ENCODE data around the gene TSPAN16.
"Not testable (repeated sequence)": the region's sequence is repeated elsewhere in the genome, so short reads cannot be mapped to it uniquely, and the experiment has no call there.

The TSPAN16 gene

DNA sequence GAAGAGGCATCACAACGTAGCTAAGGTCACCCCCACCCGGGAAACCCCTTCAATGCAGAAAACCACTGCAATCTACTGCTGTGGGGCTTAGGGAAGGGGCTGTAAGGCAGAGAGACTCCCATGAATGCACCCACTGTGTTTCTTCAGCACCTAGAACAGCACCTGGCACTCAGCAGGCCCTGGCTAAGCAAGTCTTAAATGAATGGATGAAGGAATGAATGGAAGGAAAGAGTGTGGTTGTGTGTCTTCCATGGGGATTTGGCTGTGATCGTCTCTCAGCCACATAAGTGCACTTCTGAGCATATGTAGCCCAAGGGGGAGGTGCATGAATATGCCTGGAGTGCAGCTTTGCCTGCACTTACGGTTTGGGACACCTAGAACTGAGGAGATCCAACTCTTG is 53.2 kb downstream of the TSPAN16 start:
- Histone ChIP-seq H3K27me3 (ENCODE audit: insufficient read depth, low read length, poor library complexity, severe bottlenecking) (no peaks in the 10 kb centered on the region), H3K9ac (ENCODE audit: low read depth, low read length, poor library complexity, severe bottlenecking) (no peak overlapping the region), H3K4me2 (ENCODE audit: low read depth, low read length, poor library complexity, severe bottlenecking) (no peak overlapping the region), H3K4me1 (ENCODE audit: insufficient read depth, low read length, poor library complexity, severe bottlenecking) (peaks cover 25% of the 10 kb centered on the region), H3K9me2 (replicated peaks; ENCODE audit: low read depth, low read length) (no peaks in the 10 kb centered on the region), H3K4me3 (ENCODE audit: low read length, poor library complexity, severe bottlenecking) (no peak overlapping the region), H2AFZ (ENCODE audit: low read length) (no peak overlapping the region), H3F3A (ENCODE audit: low read depth) (peaks cover 4% of the 10 kb centered on the region), H4K20me1 (ENCODE audit: insufficient read depth, low read length, poor library complexity, severe bottlenecking) (no peaks in the 10 kb centered on the region), H3K36me3 (ENCODE audit: insufficient read depth, low read length) (no peaks in the 10 kb centered on the region), H3K9me3 (ENCODE audit: insufficient read depth, low read depth, low read length) (no peaks in the 10 kb centered on the region), H3K79me2 (ENCODE audit: insufficient read depth, low read length) (peaks cover 6% of the 10 kb centered on the region; the same call in 1 of the 2 replicates)
- TF ChIP-seq EZH2phosphoT487 (IDR thresholded peaks at IDR 0.05; ENCODE audit: borderline replicate concordance), result no peak
- TF ChIP-seq, protein P1, sequence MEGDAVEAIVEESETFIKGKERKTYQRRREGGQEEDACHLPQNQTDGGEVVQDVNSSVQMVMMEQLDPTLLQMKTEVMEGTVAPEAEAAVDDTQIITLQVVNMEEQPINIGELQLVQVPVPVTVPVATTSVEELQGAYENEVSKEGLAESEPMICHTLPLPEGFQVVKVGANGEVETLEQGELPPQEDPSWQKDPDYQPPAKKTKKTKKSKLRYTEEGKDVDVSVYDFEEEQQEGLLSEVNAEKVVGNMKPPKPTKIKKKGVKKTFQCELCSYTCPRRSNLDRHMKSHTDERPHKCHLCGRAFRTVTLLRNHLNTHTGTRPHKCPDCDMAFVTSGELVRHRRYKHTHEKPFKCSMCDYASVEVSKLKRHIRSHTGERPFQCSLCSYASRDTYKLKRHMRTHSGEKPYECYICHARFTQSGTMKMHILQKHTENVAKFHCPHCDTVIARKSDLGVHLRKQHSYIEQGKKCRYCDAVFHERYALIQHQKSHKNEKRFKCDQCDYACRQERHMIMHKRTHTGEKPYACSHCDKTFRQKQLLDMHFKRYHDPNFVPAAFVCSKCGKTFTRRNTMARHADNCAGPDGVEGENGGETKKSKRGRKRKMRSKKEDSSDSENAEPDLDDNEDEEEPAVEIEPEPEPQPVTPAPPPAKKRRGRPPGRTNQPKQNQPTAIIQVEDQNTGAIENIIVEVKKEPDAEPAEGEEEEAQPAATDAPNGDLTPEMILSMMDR (conservative IDR thresholded peaks at IDR 0.05; ENCODE audit: low read length), result no peak

DNA sequence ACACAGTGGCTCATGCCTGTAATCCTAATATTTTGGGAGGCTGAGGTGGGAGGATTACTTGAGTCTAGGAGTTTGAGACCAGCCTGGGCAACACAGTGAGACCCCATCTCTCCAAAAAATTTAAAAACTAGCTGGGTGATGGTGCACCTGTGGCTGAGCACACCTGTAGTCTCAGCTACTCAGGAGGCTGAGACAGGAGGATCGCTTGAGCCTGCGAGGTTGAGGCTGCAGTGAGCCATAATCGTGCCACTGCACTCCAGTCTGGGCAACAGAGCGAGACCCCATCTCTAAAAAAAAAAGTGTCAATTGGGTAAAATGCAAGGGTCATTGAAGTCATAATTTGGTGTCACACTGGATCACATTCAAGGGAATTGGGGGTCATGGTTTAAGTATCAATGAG is 58.1 kb downstream of the TSPAN16 start:
- H3K9me3 ChIP-seq (ENCODE audit: insufficient read depth, low read depth, low read length); H3K4me1 ChIP-seq (ENCODE audit: insufficient read depth, low read length, poor library complexity, severe bottlenecking); H3K27me3 ChIP-seq (ENCODE audit: insufficient read depth, low read length, poor library complexity, severe bottlenecking); H2AFZ ChIP-seq (ENCODE audit: low read length); H3K9me2 ChIP-seq (replicated peaks; ENCODE audit: low read depth, low read length); H3K36me3 ChIP-seq (ENCODE audit: insufficient read depth, low read length); H4K20me1 ChIP-seq (ENCODE audit: insufficient read depth, low read length, poor library complexity, severe bottlenecking); H3K9ac ChIP-seq (ENCODE audit: low read depth, low read length, poor library complexity, severe bottlenecking); H3F3A ChIP-seq (ENCODE audit: low read depth); H3K4me2 ChIP-seq (ENCODE audit: low read depth, low read length, poor library complexity, severe bottlenecking); H3K79me2 ChIP-seq (ENCODE audit: insufficient read depth, low read length); H3K4me3 ChIP-seq (ENCODE audit: low read length, poor library complexity, severe bottlenecking): not testable (repeated sequence)

DNA sequence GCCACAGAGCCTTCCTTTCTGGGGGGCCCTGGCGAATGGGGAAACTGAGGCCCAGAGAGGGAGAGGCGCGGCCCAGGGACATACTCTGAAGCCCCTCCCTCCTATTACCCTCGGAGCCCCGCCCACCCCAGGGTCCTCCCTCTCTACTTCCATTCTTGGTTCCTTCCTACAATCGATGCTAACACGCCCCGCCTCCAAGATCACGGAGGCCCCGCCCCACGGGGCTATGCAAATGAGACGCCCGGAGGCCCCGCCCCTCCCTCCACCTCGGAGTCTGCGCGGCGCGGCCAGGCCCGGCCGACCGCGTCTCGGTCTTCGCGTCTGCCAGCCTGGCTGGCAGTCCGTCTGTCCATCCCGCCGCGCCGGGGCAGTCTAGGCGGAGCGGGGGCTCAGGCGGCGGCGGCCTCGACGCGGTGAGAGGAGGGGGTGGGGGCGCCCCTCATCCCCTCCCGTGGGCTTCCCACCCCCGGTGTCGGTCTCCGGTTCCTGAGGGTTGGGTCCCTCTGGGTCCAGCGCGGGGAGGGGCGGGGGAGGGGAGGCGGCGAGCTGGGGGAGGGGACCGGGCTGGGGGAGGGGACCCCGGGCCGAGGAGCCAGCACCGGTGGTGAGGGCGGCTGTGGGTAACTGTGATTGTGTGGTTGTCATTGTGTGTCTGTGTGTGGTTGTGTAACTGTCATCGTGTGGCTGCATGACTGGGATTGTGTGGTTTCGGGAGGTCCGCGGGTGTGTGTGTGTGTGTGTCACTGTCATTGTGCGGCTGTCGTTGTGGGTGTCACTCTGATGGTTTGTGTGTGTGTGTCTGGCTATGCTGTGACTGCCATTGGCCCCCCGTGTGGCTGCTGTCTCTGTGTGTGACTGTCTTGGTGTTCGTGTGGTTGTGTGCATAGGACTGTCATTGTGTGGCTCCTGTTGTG is 59.5 kb downstream of the TSPAN16 start, which contains the start of gene PLPPR2:
TSS of gene PLPPR2 (plus strand) at position 273 of the 914 bp plus-strand sequence. CDS start 2,242 bp downstream, outside the sequence.
- H4K20me1 ChIP-seq (ENCODE audit: insufficient read depth, low read length, poor library complexity, severe bottlenecking), result no peaks in the 10 kb centered on the region
- no peaks in the 10 kb centered on the region for H3K36me3 ChIP-seq (ENCODE audit: insufficient read depth, low read length)
- no peak for TF ChIP-seq EZH2phosphoT487 (IDR thresholded peaks at IDR 0.05; ENCODE audit: borderline replicate concordance)
- TF ChIP-seq, protein P1 (conservative IDR thresholded peaks at IDR 0.05; ENCODE audit: low read length), result no peak
- no peaks in the 10 kb centered on the region for H3K27me3 ChIP-seq (ENCODE audit: insufficient read depth, low read length, poor library complexity, severe bottlenecking)
- no peaks in the 10 kb centered on the region for H3K79me2 ChIP-seq (ENCODE audit: insufficient read depth, low read length)
- no peaks in the 10 kb centered on the region for H3K9me2 ChIP-seq (replicated peaks; ENCODE audit: low read depth, low read length)
- no peak within 1 kb of the TSS for H3K4me3 ChIP-seq (ENCODE audit: low read length, poor library complexity, severe bottlenecking)
- no peak within 1 kb of the TSS for H3K9ac ChIP-seq (ENCODE audit: low read depth, low read length, poor library complexity, severe bottlenecking)
- H3F3A ChIP-seq (ENCODE audit: low read depth), result no peaks in the 10 kb centered on the region
- no peaks in the 10 kb centered on the region for H3K4me1 ChIP-seq (ENCODE audit: insufficient read depth, low read length, poor library complexity, severe bottlenecking)
- H2AFZ ChIP-seq (ENCODE audit: low read length), result no peak within 1 kb of the TSS
- no peak within 1 kb of the TSS for H3K4me2 ChIP-seq (ENCODE audit: low read depth, low read length, poor library complexity, severe bottlenecking)
- H3K9me3 ChIP-seq (ENCODE audit: insufficient read depth, low read depth, low read length), result no peaks in the 10 kb centered on the region

DNA sequence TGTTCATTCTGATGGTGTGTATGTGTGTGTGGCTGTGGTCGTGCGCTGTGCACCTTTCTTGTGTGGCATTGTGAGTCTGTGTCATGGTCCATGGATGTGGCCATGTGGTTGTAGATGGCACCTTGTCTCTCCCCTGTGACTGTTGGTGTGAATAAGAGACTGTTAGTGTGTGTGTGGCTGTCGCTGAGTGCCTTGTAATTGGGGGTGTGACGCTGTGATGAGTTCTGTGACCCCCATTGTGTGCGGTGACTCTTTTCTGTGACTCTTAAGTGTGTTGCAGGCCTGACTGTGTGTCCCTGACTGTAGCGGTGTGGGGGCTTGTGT is 60.1 kb downstream of the TSPAN16 start:
- Histone ChIP-seq H4K20me1 (ENCODE audit: insufficient read depth, low read length, poor library complexity, severe bottlenecking) (no peaks in the 10 kb centered on the region), H3K36me3 (ENCODE audit: insufficient read depth, low read length) (no peaks in the 10 kb centered on the region), H3K4me2 (ENCODE audit: low read depth, low read length, poor library complexity, severe bottlenecking) (no peak overlapping the region), H3K9ac (ENCODE audit: low read depth, low read length, poor library complexity, severe bottlenecking) (no peak overlapping the region), H3K27me3 (ENCODE audit: insufficient read depth, low read length, poor library complexity, severe bottlenecking) (no peaks in the 10 kb centered on the region), H2AFZ (ENCODE audit: low read length) (no peak overlapping the region), H3K9me2 (replicated peaks; ENCODE audit: low read depth, low read length) (no peaks in the 10 kb centered on the region), H3F3A (ENCODE audit: low read depth) (no peaks in the 10 kb centered on the region), H3K4me3 (ENCODE audit: low read length, poor library complexity, severe bottlenecking) (no peak overlapping the region), H3K79me2 (ENCODE audit: insufficient read depth, low read length) (no peaks in the 10 kb centered on the region), H3K9me3 (ENCODE audit: insufficient read depth, low read depth, low read length) (no peaks in the 10 kb centered on the region), H3K4me1 (ENCODE audit: insufficient read depth, low read length, poor library complexity, severe bottlenecking) (no peaks in the 10 kb centered on the region)
- no peak for TF ChIP-seq EZH2phosphoT487 (IDR thresholded peaks at IDR 0.05; ENCODE audit: borderline replicate concordance)
- TF ChIP-seq, protein P1 (conservative IDR thresholded peaks at IDR 0.05; ENCODE audit: low read length), result no peak

All from Loucy (cell line).